MG63 (cell line): ENCODE results near the gene CYRIA. TPM values are rescaled to one million over a fixed set of nuclear protein-coding genes. Genes with fewer than 3 reads are reported as not detected.

ENCODE experiments used
- DNase-seq: peaks from one replicate; pipeline ENCODE4 v3.0.0-alpha.2; 2020
- H3K27me3 ChIP-seq: fragments of 250-450 bp; sonication (Bioruptor Pico); 2 replicates; pipeline ENCODE4 v1.5.1; 2020; ENCODE audit warnings: mild to moderate bottlenecking, moderate library complexity
- H3K36me3 ChIP-seq: fragments of 250-450 bp; sonication (Bioruptor Pico); 2 replicates; pipeline ENCODE4 v1.5.1; 2020; ENCODE audit warnings: mild to moderate bottlenecking, moderate library complexity
- H3K4me3 ChIP-seq: fragments of 250-450 bp; sonication (Bioruptor Pico); 2 replicates; pipeline ENCODE4 v1.5.1; 2020; ENCODE audit warnings: mild to moderate bottlenecking, moderate library complexity
- H3K9me3 ChIP-seq: fragments of 250-450 bp; sonication (Bioruptor Pico); 2 replicates; pipeline ENCODE4 v1.5.1; 2020; ENCODE audit warnings: mild to moderate bottlenecking, moderate library complexity
- total RNA-seq: library from RNA; depleted of rRNA; stranded (reverse); fragments of >200 nt; shearing (Covaris generic); gene quantifications from 2 replicates; pipeline ENCODE4 v1.2.3, GENCODE V29; 2014; ENCODE audit warnings: low replicate concordance; rRNA removed

Gene CYRIA
- total RNA-seq, result 0.69 and 1.3 TPM in 2 replicates

DNA sequence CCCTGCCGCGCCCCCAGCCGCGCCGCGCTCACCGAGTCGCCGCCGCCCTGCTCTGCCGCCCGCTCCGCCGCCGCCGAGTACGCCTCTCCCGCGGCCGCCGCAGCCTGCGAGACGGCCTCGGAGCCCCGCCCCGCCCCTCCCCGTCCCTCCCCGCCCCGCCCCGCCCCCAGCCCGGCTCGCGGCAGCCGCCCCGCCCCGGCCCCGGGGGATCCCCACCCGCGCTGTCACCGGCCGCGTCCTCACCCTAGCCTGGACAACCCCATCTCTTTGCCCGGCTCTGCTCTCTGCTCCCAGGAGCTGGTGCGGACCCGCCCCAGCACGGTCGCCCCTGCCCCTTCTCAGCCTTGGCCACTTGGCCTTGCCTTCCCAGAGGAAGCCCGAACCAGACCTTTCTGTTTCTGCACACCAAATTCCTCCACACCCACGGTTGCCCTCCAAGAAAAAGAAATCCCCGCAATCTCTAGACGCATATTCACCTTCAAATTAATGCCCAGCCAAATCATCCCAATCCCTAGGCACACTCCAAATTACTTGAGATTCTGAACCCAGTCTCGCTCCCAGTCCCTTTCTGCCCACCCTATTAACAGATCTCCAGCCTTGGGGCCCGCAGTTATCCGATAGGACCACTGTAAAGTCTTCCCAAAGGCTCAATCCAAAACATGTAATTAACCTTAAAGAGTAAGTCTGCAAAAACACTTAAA lies at the start of gene CYRIA:
TSS of gene CYRIA (minus strand) at position 87 of the 701 bp plus-strand sequence. CDS start 77,715 bp downstream, outside the sequence.
- peak; percentile 51 for DNase-seq
- Histone ChIP-seq H3K4me3 (peak within 1 kb of the TSS; percentile 48), H3K36me3 (no peaks in the 10 kb centered on the region), H3K9me3 (no peaks in the 10 kb centered on the region), H3K27me3 (no peaks in the 10 kb centered on the region)

DNA sequence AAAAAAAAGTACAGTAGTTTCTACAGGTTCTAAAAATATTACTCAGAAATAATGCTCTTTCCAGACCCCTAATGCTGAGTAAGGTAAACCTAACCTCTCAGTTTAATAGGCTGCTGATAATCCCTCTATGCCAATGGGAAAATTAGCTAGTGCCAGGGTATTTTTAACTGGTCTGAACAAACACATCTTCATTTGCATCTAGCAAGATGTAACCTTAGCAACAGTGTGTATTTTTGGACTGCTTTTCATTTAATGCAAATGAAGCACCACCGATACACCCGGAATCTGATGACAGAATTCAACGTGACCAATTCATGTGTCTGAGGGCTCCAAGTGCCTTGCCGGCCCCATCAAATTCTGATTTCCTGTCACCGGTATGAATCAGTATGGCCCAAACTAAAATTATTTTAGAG lies 47.4 kb upstream of the CYRIA start:
- H3K27me3 ChIP-seq, result 0 out of 2 replicates have a peak, but pooled peaks cover 2% of the 10 kb centered on the region
- no peak overlapping the region for H3K4me3 ChIP-seq
- H3K9me3 ChIP-seq, result no peaks in the 10 kb centered on the region
- no peaks in the 10 kb centered on the region for H3K36me3 ChIP-seq
- no peak for DNase-seq

DNA sequence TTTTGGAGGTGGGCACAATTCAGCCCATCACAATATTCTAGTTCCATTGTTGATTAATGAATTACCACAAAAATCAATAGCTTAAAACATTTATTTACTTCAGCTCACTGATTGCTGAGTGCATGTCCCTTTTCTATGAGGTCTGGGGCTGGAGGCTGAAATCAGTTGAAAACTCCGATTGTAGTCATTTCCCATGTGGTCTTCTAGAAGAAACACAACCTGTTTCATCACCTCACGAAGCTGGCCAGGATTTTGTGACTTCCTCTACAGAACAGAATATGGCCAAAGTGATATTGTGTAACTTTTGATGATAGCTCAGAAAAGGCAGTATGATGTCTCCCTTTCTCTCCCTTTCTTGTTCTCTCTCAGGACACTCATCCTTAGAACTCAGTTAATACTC lies 44.1 kb upstream of the CYRIA start:
- Histone ChIP-seq H3K36me3 (no peaks in the 10 kb centered on the region), H3K4me3 (no peak overlapping the region), H3K9me3 (no peaks in the 10 kb centered on the region), H3K27me3 (0 out of 2 replicates have a peak, but pooled peaks cover 2% of the 10 kb centered on the region)
- DNase-seq, result no peak

DNA sequence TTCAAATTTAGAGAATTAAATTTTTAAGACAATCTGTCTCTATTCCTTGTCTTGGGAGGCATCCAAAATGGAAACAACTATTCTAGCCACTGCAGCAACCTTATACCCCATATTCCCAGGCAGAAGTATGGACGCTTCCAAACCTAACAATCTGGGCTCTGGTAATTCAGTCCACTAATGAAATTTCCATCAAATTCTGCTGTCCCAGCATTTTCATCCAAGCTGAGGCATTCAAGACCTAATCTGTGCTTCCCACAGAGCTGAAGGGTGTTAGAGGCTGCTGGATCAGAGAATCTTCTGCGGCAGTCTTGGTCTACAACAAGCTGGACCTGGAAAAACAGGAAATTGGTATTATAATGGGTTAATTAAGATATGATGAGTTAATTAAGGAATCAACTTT lies 42.5 kb upstream of the CYRIA start:
- Histone ChIP-seq H3K9me3 (no peaks in the 10 kb centered on the region), H3K4me3 (no peak overlapping the region), H3K36me3 (no peaks in the 10 kb centered on the region), H3K27me3 (no peaks in the 10 kb centered on the region)
- DNase-seq, result no peak

DNA sequence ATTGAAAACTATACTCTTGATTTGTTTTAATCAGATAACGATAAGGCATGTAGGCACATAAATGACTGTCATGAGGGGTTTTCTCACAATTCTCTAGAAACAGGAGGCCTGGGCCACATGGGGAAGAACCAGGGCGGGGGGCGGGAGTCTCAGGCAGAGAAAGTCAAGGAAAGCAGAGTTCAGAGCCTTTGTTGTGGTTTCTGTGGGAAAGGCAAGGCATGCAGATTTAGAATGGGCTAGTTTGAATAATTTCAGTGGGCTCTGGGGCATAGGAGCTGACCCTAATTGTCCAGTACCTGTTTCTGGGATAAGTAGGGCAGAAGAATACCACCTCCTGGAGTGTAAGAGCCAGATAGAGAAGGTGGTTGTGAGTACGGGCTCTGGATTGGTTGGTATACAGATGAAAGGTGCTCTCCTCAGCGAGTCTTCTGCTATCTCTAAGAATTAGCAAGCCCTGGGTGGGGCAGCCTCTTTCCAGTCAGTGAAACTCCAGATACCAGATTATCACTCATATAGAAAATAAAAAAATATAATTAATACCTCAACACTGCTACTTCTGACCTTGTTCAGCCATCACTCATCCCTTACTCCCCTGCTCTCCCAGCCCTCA lies 41.5 kb upstream of the CYRIA start:
- H3K9me3 ChIP-seq, result no peaks in the 10 kb centered on the region
- no peak for DNase-seq
- H3K27me3 ChIP-seq, result no peaks in the 10 kb centered on the region
- H3K36me3 ChIP-seq, result no peaks in the 10 kb centered on the region
- no peak overlapping the region for H3K4me3 ChIP-seq

DNA sequence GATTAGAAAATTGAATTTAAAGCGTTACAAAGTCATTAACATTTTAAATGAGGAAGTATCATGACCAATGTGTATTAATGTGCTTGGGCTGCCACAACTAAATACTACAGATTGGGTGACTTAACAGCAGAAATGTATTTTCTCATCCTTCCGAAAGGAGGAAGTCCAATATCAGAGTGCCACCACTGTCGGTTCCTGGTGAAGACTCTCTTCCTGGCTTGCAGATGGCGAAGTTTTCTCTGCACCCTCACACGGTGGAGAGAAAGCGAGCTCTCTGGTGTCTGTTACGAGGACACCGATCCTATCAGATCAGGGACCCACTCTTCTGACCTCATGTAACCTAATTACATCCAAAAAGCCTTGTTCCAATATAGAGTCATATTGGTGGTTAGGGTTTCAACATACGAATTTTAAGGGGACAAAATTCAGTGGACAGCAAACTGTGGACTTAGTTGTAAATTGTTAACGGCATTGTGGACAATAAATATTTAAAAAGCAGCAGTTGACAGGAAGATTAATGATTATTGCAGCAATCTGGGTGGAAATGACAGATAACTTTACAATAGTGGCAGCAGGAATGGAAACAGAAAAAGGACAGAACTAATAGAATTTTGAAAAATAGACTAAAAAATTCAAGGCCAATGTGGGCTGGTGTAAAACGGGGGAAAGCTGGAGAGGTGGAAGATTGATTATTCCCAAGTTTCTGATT lies 35.1 kb upstream of the CYRIA start:
- no peaks in the 10 kb centered on the region for H3K36me3 ChIP-seq
- no peak for DNase-seq
- no peak overlapping the region for H3K4me3 ChIP-seq
- no peaks in the 10 kb centered on the region for H3K27me3 ChIP-seq
- H3K9me3 ChIP-seq, result no peaks in the 10 kb centered on the region

DNA sequence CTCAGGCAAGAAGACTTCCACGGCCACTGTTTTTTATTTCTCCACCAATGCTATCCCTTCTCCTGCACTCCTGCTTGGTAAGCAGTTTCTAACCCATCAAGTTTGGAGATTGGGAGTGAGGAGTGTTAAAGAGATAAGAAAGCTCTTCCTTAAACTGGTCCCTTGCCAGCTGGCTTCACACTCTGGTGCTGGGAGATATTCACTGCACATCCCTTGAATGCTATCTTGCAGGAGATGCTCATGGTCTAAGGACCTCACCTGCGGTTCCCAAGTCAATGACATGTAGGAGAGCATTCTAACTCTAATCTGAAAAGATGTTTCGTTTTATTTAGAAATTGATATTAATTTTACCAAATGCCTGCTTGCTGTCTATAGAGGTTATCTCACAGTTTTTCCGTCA lies 28.2 kb upstream of the CYRIA start:
- Histone ChIP-seq H3K27me3 (no peaks in the 10 kb centered on the region; the same call in 1 of the 2 replicates), H3K36me3 (no peaks in the 10 kb centered on the region), H3K4me3 (no peak overlapping the region), H3K9me3 (no peaks in the 10 kb centered on the region)
- no peak for DNase-seq

DNA sequence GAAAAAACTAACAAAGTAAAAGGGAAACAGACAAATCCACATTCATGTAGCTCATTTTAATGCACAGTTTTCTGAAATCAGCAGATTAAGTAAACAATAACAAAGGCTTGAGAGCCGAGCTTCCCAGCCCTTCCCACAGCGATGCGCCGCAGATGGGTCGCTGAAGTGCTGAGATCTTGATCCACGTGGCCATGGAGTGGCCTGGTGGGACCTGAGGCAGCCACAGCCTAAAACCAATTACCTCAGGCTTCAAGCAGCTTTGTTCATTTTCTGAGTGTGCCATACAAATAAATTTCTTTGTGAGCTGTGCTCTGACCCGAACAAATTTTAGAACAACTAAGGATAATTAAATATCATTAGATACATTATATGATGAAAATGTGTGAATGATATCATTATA lies 25.6 kb upstream of the CYRIA start:
- no peaks in the 10 kb centered on the region for H3K36me3 ChIP-seq
- no peak for DNase-seq
- H3K9me3 ChIP-seq, result no peaks in the 10 kb centered on the region
- H3K4me3 ChIP-seq, result no peak overlapping the region
- no peaks in the 10 kb centered on the region; the same call in 1 of the 2 replicates for H3K27me3 ChIP-seq

DNA sequence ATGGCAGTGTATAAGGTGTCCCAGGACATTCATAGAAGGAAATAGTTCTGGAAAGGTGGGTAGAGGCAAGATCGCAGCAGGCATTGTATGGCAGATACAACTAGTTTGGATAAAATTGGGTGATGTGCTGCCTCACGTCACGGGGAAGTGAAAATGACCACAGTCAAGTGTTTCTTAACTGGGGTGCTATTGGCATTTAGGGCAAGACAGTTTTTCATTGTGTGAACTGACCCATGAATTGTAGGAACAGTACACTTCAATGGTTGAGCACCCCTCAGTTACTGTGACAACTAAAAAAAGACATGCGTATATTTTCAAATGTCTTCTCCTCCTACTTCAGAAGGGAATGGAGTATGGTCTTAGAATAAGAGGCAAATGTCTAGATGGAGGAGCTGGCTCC lies 22.3 kb upstream of the CYRIA start:
- DNase-seq, result no peak
- no peaks in the 10 kb centered on the region for H3K27me3 ChIP-seq
- no peaks in the 10 kb centered on the region for H3K9me3 ChIP-seq
- no peak overlapping the region for H3K4me3 ChIP-seq
- H3K36me3 ChIP-seq, result no peaks in the 10 kb centered on the region

DNA sequence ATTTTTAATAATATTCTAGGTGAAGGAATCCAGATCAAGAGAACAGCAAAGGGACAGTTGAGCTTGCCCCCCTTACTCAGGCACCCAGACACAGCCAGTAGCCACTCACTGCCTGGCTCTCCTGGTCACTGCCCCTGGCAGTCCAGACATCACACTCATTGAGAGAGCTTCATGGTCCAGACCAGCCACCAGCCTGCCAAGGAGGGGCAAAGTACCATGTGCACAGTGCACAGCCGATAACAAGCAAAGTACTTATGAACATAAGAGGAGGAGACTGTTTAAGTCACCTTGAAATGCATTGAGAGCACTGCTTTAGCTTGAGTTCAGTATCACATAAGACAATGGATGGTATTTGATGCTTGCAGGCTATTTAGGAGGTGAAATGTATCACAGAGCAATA lies 21.6 kb upstream of the CYRIA start:
- Histone ChIP-seq H3K36me3 (no peaks in the 10 kb centered on the region), H3K9me3 (no peaks in the 10 kb centered on the region), H3K27me3 (no peaks in the 10 kb centered on the region), H3K4me3 (no peak overlapping the region)
- no peak for DNase-seq

DNA sequence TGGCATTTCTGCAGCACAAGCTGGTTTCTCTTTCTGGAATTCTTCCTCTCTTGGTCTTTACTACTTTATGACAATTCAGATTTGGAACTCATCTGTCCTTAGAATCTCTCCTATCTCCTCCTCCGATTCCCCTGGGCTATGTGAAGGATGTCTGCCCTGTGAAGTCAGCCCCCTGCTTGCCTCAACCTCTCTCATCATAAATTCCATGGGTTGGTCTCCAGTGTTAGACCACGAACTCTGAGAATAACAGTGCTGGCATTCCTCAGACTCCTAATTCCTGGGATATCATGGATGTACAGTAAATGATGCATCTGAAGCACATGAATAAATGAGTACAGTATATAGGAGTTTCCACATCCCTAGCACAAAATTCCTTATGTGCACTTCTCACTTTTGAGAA lies 21.0 kb upstream of the CYRIA start:
- DNase-seq, result no peak
- no peak overlapping the region for H3K4me3 ChIP-seq
- no peaks in the 10 kb centered on the region for H3K27me3 ChIP-seq
- H3K9me3 ChIP-seq, result no peaks in the 10 kb centered on the region
- no peaks in the 10 kb centered on the region for H3K36me3 ChIP-seq

DNA sequence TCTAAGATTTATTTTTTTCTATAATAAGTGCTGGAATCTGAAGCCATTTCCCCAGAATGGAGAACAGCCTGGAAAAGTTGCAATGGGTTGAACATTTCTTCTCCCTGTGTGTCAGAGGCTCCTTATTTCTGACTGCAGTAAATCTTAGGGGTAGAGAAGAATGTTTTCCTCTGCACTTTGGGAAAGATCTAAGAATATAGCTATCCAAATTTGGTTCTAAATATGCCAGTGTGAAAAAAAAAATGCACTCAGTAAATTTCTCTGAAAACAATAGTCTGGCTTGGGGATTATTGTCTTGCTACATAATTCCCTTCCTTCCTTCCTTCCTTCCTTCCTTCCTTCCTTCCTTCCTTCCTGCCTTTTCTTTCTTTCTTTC lies 19.7 kb upstream of the CYRIA start:
- Histone ChIP-seq H3K27me3 (no peaks in the 10 kb centered on the region), H3K36me3 (no peaks in the 10 kb centered on the region), H3K9me3 (no peaks in the 10 kb centered on the region), H3K4me3 (no peak overlapping the region)
- DNase-seq, result no peak

DNA sequence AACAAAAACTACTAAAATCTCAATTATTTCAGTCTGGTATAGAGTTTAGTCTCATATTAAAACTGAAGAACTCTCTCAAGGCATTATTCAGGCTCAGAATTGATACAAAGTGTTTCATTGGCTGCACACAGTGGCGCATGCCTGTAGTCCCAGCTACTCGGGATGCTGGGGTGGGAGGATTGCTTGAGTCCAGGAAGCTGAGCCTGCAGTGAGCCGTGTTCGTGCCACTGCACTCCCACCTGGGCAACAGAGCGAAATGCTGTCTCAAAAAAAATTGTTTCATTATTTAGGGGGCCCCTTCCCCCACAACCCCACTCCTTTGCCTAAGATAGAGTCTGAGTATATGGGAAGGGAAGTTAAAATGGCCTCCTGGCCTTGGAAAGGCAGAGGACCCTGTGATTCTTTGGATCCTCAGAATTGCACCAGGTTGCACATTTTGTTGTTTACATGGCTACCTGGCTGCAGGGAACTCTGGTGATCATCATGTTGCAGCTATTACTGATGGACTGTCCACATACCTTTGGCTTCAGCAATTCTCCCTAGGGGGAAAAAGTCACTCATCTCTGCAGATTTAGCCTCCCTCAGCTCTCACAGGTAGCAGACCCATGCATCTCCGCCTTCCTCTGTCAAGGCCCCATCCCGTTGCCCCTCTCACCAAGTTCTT lies 19.2 kb upstream of the CYRIA start:
- Histone ChIP-seq H3K36me3 (no peaks in the 10 kb centered on the region), H3K27me3 (no peaks in the 10 kb centered on the region), H3K4me3 (no peak overlapping the region), H3K9me3 (no peaks in the 10 kb centered on the region)
- DNase-seq, result no peak

DNA sequence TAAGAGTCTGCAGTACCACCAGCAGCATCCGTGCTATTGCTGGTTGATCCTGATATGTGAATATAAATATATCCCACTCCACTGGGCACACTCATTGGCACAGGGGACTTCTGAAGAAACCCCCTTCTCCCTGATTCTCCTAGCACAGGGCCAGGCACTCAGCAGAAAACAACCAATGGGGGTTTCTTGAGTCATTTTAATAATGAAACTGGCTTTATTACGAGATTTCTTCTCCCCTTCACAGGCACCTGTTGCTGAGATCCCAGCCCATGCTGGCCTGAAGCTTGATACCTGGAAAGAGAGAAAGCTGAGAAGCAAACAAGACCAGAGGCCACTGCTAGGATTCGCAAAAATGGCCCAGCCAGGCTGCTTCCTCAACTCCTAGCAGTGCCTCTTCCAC lies 17.9 kb upstream of the CYRIA start:
- no peaks in the 10 kb centered on the region for H3K36me3 ChIP-seq
- no peaks in the 10 kb centered on the region for H3K9me3 ChIP-seq
- no peaks in the 10 kb centered on the region for H3K27me3 ChIP-seq
- no peak for DNase-seq
- H3K4me3 ChIP-seq, result no peak overlapping the region

DNA sequence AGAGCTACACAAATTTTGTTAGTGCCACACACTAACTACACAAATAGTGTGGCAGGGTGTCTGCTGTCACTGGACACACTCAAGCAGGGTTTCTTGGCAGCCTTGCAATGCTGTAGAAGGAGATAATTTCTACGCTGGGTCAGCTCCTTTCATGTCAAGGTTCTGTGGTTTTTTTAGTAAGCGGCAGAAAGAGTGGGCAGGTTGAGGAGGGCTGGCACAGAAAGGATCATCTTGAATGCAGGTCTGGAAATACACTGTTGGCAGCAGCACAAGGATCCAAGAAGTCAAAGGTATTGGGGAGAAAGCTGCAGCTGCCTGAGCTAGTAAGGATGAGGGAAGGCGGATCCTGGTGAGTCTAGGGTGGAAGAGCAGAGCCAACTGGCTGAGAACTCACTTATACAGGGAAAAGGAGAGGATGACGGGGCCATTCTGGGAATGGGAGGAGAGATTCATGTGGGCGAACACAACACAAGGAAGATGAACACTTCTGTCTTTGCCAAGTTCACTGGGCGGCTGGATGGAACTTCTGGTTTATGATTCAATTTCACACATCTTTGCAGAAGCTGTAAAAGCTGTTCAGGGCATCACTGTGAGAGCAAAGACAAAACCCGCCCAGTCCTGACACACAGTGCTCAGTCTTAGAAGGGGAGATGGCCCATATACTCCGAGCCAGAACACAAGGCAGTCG lies 16.9 kb upstream of the CYRIA start:
- DNase-seq, result peak; percentile 10
- 0 out of 2 replicates have a peak, but pooled peaks cover 3% of the 10 kb centered on the region for H3K9me3 ChIP-seq
- no peaks in the 10 kb centered on the region for H3K27me3 ChIP-seq
- no peak overlapping the region for H3K4me3 ChIP-seq
- H3K36me3 ChIP-seq, result no peaks in the 10 kb centered on the region

DNA sequence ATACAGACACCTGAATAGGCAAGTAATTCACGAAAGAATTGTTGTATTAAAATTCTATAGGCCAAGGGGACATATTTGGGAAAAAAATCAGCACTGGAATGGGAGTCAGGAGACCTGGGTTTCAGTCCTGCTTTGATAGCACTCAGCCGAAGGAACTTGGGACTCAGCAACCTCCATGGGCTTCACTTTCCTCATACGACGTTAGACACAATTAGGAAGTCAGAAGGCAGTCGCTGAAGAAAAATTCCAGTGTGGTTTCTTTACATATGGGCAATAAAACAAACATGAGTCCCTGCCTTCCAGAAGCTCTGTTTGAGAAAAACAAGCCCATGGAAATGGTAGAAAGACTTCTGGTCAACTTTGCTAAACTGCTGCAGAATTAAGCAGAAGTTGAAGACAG lies 15.1 kb upstream of the CYRIA start:
- Histone ChIP-seq H3K9me3 (0 out of 2 replicates have a peak, but pooled peaks cover 3% of the 10 kb centered on the region), H3K27me3 (no peaks in the 10 kb centered on the region)
- no peak for DNase-seq

More for the DNA sequence above, 15.1 kb upstream of the CYRIA start:
- Histone ChIP-seq H3K4me3 (no peak overlapping the region), H3K36me3 (no peaks in the 10 kb centered on the region)
